Kidney epithelial cell (primary cell): ENCODE measurements around the gene CST6. TPM values are rescaled to one million over a fixed set of nuclear protein-coding genes. Genes with fewer than 3 reads are reported as not detected.

Source experiments
- DNase-seq: peaks from one replicate; pipeline ENCODE4 v3.0.0-alpha.2; 2010; ENCODE audit warnings: low read depth
- H3K27me3 ChIP-seq: 2 replicates; pipeline ENCODE4 v1.6.0; 2011; ENCODE audit warnings: low read length; ENCODE audit not compliant: control insufficient read depth, insufficient read depth
- H3K36me3 ChIP-seq: 2 replicates; pipeline ENCODE4 v1.5.1; 2011; ENCODE audit warnings: low read length; ENCODE audit not compliant: control insufficient read depth, insufficient read depth
- H3K4me3 ChIP-seq: 2 replicates; pipeline ENCODE4 v1.5.1; 2011; ENCODE audit warnings: low read depth, mild to moderate bottlenecking, control low read depth, low read length
- total RNA-seq: library from RNA; depleted of rRNA; stranded (reverse); fragments of >200 nt; gene quantifications from 2 replicates; pipeline ENCODE4 v1.2.3, GENCODE V29; 2015
- TF ChIP-seq, protein P1 (sequence below): IDR thresholded peaks from 2 replicates; pipeline ENCODE4 v1.5.1; 2011; ENCODE audit warnings: mild to moderate bottlenecking, moderate library complexity, low read length, control low read depth, inconsistent platforms; ENCODE audit not compliant: insufficient read depth, poor library complexity, severe bottlenecking

The CST6 gene
- total RNA-seq, 1 donor from 2014 or later: 59.8 TPM

- TF ChIP-seq, protein P1, sequence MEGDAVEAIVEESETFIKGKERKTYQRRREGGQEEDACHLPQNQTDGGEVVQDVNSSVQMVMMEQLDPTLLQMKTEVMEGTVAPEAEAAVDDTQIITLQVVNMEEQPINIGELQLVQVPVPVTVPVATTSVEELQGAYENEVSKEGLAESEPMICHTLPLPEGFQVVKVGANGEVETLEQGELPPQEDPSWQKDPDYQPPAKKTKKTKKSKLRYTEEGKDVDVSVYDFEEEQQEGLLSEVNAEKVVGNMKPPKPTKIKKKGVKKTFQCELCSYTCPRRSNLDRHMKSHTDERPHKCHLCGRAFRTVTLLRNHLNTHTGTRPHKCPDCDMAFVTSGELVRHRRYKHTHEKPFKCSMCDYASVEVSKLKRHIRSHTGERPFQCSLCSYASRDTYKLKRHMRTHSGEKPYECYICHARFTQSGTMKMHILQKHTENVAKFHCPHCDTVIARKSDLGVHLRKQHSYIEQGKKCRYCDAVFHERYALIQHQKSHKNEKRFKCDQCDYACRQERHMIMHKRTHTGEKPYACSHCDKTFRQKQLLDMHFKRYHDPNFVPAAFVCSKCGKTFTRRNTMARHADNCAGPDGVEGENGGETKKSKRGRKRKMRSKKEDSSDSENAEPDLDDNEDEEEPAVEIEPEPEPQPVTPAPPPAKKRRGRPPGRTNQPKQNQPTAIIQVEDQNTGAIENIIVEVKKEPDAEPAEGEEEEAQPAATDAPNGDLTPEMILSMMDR: no peak
- no peaks in the 10 kb centered on the region for H3K27me3 ChIP-seq
- no peak for DNase-seq
- no peak overlapping the region for H3K4me3 ChIP-seq
- peaks cover 1% of the 10 kb centered on the region for H3K36me3 ChIP-seq
Observed at GRCh38 chr11:65977621-65978390, 34.0 kb upstream of the CST6 start.

DNA sequence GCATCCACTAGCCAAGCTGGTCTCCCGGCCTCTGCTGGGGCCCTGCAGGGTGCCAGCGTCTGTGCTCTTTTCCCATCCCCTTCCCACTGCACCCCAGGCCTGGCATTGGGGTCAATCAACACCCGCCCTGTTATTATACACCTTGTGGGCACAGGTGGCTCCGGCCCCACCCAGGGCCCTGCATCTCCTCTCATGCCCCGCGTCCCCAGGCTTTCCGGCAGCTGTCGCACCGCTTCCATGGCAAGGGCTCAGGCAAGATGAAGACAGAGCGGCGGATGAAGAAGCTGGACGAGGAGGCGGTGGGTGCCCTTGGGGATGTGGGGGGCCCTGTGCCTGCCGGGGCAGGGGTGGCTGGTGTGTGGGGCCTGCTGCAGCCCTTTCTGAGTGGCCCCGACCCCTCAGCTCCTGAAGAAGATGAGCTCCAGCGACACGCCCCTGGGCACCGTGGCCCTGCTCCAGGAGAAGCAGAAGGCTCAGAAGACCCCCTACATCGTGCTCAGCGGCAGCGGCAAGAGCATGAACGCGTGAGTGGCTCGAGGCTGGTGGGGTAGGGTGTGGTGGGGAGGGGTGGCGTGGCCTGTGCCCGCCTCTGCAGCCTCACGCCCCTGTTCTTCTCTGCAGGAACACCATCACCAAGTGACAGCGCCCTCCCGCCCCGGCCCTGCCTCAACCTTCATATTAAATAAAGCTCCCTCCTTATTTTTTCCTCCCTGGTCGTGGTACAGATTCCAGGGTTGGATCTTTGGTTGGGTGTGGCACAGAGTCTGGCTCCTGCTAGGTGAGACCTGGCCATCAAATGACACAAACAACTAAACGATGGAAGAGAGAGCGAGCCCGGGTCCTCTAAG is 33.2 kb upstream of the CST6 start:
- Histone ChIP-seq H3K4me3 (no peak overlapping the region), H3K27me3 (no peaks in the 10 kb centered on the region), H3K36me3 (peaks cover 1% of the 10 kb centered on the region)
- TF ChIP-seq, protein P1: no peak
- DNase-seq: no peak

DNA sequence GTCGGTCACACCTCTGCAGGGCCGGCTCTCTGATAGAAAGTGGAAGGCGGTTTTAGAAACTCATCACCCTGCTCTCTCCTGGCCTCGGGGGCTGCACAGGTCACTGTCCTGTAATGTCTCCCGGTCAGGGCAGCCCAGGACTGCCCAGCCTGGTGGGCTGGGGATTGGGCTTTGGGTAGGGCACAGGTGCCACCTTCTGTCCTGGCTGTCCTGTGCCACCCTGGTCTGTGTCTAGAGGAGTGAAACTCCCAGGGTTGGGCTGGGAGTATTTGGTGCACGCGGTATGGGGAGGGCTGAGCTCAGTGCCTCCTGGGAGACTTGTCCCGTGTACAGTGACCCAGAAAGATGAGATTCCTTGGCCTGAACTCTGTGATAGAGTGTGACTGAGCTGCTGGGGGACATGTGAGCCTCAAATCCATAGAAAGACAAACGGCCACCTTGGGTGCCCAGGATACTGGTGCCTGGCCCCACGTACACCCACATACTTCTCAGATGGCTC is 32.5 kb upstream of the CST6 start:
- H3K4me3 ChIP-seq: no peak overlapping the region
- H3K27me3 ChIP-seq: no peaks in the 10 kb centered on the region
- no peak for DNase-seq
- TF ChIP-seq, protein P1: no peak
- peaks cover 1% of the 10 kb centered on the region for H3K36me3 ChIP-seq

DNA sequence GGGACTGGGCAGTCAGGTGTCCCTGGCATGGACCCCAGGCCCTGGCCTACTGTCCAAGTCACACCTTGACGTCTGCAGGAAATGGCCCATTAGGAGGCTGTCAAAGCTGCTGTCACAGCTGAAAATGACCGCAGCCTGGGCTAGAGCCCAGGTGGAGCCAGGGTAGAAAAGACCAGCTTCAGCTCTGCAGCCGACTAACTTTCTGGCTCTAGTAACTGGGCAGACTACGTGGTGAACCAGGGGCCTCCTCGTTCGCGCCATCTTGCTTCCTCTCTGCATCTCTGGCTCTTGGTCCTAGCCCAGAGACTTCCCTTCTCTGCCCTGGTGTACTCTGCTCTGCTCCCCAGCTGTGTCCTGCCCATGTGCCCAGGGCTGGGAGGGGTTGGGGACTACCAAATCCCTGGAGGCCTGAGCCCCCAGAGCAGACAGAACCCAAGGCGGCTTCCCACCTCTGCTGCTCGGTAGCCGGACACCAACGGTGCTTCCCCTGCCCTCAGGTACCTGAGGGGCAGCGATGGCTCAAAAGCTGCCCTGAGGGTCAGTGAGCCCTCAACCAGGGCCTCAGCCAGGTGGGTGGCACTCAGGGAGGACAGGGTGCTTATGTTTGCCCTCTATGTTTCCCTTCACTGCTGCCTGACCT is 30.6 kb upstream of the CST6 start:
- H3K36me3 ChIP-seq: peaks cover 1% of the 10 kb centered on the region
- H3K27me3 ChIP-seq: no peaks in the 10 kb centered on the region
- TF ChIP-seq, protein P1: no peak
- H3K4me3 ChIP-seq: no peak overlapping the region
- no peak for DNase-seq

DNA sequence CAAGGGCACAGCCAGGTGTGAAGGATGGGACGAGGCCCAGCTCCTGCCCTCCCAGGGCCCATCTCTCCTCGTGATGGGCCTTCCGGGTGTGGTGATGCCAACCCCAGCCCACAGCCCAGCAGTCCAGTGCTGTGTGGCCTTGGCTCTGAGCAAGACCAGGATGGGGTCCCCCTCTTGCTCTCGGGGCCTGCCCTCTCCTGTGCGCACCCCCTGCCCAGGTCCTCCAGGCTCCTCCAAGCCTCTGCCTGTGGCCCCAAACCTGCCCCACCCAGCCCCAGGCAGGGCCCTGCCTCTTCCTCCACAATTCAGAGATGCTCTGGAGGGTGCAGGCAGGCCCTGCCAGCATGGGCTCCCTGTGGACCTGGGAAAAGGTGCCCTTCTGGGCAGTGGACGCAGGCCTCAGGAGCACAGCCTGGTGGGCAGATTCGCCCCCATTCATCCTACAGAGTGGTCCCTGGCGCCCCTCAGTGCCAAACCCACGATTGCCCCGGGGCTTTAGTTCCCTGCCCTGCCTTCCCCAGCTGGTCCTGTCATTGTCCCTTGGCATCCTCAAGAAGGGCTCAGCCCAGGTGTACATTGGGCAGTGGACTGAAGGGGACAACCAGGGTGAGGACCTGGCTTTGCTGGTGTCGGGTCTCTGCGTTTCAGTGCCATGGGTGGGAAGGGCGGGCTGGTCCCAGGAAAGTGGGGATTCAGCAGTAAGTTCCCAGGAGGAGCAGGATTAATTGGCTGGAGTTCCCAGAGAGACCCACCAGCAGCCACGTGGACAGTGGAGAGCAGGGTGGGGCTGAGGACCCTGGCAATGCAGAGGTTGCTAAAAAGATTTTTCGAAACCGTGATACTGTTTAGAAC is 29.6 kb upstream of the CST6 start:
- TF ChIP-seq, protein P1: no peak
- Histone ChIP-seq H3K36me3 (peaks cover 1% of the 10 kb centered on the region), H3K27me3 (no peaks in the 10 kb centered on the region), H3K4me3 (no peak overlapping the region)
- no peak for DNase-seq
